ENCODE data around the gene NPTXR.

NPTXR gene

DNA sequence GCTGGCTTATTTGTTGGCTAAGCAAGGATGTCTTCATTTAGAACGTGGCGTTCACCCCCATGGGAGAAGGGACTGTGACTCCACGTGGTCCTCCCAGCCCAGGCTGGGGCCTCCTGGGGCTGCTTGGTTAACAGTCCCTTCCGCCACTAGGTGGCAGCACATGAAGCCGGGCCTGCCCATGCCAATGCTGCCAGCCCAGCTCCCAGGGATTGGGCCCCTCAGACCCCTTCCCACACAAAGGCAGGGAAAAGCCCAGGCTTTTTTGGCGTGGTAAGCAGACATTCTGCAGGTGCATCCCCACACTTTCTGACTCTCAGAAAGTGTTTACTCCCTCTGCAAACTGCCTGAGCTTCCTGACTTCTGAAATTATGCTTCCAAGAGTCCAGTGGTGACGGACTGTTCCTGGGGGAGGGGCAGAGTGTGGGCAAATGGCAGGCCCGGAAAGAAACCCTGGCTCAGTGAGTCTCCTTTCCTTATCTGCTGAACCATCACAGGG is 25.1 kb upstream of the NPTXR start:
- FAIRE-seq (no peak), DNase-seq (ENCODE audit: insufficient read length, low spot score) (no peak)
- TF ChIP-seq, protein P1, sequence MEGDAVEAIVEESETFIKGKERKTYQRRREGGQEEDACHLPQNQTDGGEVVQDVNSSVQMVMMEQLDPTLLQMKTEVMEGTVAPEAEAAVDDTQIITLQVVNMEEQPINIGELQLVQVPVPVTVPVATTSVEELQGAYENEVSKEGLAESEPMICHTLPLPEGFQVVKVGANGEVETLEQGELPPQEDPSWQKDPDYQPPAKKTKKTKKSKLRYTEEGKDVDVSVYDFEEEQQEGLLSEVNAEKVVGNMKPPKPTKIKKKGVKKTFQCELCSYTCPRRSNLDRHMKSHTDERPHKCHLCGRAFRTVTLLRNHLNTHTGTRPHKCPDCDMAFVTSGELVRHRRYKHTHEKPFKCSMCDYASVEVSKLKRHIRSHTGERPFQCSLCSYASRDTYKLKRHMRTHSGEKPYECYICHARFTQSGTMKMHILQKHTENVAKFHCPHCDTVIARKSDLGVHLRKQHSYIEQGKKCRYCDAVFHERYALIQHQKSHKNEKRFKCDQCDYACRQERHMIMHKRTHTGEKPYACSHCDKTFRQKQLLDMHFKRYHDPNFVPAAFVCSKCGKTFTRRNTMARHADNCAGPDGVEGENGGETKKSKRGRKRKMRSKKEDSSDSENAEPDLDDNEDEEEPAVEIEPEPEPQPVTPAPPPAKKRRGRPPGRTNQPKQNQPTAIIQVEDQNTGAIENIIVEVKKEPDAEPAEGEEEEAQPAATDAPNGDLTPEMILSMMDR (IDR thresholded peaks at IDR 0.05; ENCODE audit: insufficient read depth, missing control alignments), result peak; percentile 82

DNA sequence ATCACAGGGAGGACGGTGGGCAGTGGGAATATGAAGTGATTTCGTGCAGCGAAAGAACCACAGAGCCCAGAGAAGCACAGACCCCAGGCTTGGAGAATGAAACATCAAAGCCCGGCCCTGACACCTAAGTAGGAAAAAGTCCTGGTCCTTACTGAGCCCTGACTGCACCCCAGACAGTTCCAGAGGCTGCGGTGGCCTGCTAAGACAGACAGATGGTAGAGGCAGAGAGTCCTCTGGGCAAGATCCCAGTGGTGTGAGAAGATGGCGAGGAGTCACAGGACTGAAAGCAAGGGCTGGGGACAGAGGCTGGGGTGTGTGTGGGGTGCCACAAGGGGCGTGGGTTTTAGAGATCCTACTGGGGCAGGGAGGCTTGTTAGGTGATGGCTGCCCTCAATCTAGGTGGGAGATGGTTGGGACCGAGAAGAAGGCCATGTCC is 24.5 kb upstream of the NPTXR start:
- TF ChIP-seq, protein P1 (IDR thresholded peaks at IDR 0.05; ENCODE audit: insufficient read depth, missing control alignments), result no peak
- FAIRE-seq, result no peak
- no peak for DNase-seq (ENCODE audit: insufficient read length, low spot score)

DNA sequence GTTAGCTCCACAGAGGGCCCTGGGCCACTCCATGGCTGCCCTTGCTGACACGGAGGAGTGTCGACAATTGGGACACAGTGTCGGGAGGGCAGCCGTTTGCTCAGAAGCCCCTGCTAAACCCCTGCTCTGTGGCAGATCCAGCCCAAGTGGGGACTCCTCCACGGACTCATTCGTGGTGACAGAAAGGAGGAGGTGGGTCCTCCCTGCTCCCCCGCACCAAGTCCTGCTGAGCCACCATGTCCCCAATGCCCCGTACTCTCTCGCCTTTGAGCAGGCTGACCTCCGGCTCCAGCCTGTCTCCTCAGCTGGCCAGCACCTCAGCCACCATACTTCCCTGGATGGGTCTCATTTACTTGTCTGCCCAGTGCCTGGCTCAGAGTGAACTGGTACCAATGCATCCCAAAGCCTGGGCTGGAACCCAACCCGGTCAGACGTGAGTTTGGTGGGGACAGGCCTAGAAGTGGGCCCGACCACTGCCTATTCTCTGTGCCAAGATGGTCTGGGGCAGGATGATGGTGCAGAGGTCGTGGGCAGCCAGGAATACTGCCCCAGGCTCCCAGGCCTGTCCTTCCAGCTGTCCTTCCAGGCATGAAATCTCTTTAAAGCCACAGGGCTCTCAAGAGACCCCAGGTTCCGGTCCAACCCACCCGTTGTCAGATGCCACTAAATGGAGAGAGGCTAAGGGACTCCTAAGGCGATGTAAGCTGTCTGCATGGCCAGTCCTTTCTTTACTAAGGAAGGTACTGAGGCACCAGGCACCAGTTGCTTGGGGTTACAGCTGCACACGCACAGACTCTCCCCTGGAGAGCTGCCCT is 23.9 kb upstream of the NPTXR start:
- DNase-seq (ENCODE audit: insufficient read length, low spot score) (no peak), FAIRE-seq (no peak)
- TF ChIP-seq, protein P1 (IDR thresholded peaks at IDR 0.05; ENCODE audit: insufficient read depth, missing control alignments), result no peak

DNA sequence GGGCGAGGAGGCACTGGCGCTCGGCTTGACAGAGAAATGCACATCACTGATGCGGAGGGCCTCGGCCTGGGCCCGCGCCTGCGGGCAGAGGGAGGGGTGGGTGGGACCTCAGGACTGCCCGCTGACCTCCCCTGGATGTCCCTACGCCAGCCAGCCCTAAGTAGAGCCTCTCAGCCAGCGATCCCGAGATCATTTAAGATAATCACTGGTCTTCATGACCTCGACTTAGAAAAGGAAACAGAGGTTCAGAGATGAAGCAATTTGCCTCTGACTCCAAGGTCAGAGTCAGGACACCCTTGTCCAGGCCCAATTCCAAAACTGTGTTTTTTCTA is 23.3 kb upstream of the NPTXR start:
- DNase-seq (ENCODE audit: insufficient read length, low spot score) (no peak), FAIRE-seq (no peak)
- TF ChIP-seq, protein P1 (IDR thresholded peaks at IDR 0.05; ENCODE audit: insufficient read depth, missing control alignments), result no peak

DNA sequence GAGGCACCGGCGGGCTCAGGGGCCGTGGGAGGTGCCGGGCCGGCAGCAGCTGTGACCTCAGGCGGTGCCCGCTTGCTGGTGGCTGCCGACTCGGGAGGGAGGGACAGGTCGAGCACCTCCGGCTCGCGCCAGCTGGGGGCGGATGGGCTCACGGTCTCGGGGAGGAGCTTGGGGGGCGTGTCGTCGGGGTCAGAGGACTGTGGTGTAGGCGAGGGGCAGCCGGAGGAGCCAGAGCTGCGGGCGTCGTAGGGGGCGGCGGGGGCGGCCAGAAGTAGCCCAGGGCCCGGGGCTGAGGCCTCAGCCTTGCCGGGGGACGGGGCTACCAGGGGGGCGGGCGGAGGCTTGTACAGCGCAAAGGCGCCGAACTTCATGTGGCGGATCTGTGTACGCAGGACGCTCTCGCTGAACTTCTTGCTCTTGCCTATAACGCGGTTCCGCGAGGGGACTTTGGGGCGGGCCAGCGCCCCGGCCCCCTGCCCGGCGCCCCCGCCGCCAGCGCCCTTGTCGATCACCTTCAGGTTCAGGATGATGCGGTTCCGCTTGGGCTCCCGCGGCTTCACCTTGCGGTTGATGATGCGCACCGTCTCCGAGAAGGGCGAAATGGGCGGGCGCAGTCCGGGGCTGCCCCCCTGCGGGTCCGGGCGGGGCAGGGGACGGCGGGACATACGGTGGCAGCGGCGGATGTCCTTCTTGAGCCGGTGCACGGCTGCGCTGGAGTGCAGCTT is 22.7 kb upstream of the NPTXR start:
- DNase-seq (ENCODE audit: insufficient read length, low spot score) (no peak), FAIRE-seq (no peak)
- TF ChIP-seq, protein P1 (IDR thresholded peaks at IDR 0.05; ENCODE audit: insufficient read depth, missing control alignments), result no peak

DNA sequence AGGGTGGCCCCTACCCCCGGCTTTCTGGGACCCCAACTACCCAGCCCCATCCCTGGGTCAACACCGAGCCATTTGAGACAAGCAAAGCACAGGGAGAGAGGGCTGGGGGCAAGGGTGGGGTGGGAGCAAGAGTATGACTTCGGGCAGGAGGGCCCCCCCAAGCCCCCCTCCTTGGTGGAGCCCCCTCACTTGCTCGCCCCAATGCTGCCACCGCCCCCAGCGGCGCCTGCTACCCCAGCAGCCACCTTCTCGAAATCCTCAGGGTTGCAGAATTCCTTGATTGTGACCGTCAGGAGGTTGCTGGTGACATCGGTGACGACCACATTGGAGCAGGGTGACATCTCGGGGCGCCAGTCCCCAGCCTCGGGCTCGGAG is 22.2 kb upstream of the NPTXR start:
- FAIRE-seq, result no peak
- DNase-seq (ENCODE audit: insufficient read length, low spot score), result no peak
- TF ChIP-seq, protein P1 (IDR thresholded peaks at IDR 0.05; ENCODE audit: insufficient read depth, missing control alignments), result no peak
